ENCODE data around the gene C19orf25. TPM values are rescaled to one million over a fixed set of nuclear protein-coding genes. Genes with fewer than 3 reads are reported as not detected.

C19orf25 gene
- total and polyA plus RNA-seq, 10 of the 15 experiments (the other 5 are each of a cell fraction or from before 2014, with no cell fraction given): 1.2 to 67.0 (median 25.6) TPM

DNA sequence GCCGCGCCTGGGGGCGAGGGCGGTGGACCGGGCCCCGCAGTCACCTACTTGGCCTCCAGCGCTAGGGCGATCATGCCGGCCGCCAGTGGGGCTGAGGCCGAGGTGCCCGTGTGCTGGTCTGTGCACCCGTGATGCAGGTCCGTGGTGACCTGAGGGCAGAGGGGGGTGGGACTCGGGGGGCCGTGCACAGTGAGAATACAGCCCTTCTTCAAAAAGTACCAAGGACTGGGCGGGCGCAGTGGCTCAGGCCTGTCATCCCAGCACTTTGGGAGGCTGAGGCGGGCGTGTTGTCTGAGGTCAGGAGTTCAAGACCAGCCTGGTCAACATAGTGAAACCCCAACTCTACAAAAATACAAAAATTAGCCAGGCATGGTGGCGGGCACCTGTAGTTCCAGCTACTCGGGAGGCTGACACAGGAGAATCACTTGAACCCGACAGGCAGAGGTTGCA lies 5.0 kb upstream of the C19orf25 start:
- no peak overlapping the region for H2AFZ ChIP-seq (ENCODE audit: control insufficient read depth, low read depth, low read length)
- ChIA-PET SMC1A (ENCODE audit: uncharacterized antibody, unreplicated experiment) (no interaction called here), RAD21 (ENCODE audit: unreplicated experiment) (no interaction called here), POLR2A (no interaction called here), CTCF (no interaction called here)
- DNase-seq (ENCODE audit: low read depth, low spot score): no peak
- no TSS peak for BruUV-seq (replicated peaks)
- H3K27ac ChIP-seq (ENCODE audit: control insufficient read depth, insufficient read depth): no peak overlapping the region
- no peaks in the 10 kb centered on the region for H3K4me1 ChIP-seq (ENCODE audit: control insufficient read depth, insufficient read depth, low read length)
- ATAC-seq: no peak
- H3K27me3 ChIP-seq (replicated peaks in 1 of 2; ENCODE audit: control insufficient read depth in 2 of 2, insufficient read depth in 2 of 2, low read length in 1 of 2): no peaks in the 10 kb centered on the region
- no peaks in the 10 kb centered on the region for H3K9me3 ChIP-seq (replicated peaks; ENCODE audit: control insufficient read depth, insufficient read depth, low read length)
- TF ChIP-seq E2F4 (IDR thresholded peaks at IDR 0.05; ENCODE audit: low read depth, low read length): no peak
- no peak overlapping the region for H3K4me2 ChIP-seq (ENCODE audit: control insufficient read depth, insufficient read depth)
- no peak for FAIRE-seq
- H3K4me3 ChIP-seq: no peak overlapping the region
- intact Hi-C loops (cut with micrococcal nuclease; ENCODE audit: unreplicated experiment): no loop called here
- WGBS (ENCODE audit: insufficient coverage, insufficient replicate concordance, low lambda C conversion rate, missing lambda C conversion rate): 73% methylated on average over 17 of the region's 23 CpGs
- H3K79me2 ChIP-seq (ENCODE audit: control insufficient read depth, insufficient read depth, low read length): peaks cover under 1% of the 10 kb centered on the region; the same call in 1 of the 2 replicates
- no peaks in the 10 kb centered on the region for H3K36me3 ChIP-seq (ENCODE audit: control insufficient read depth in 2 of 2, insufficient read depth in 2 of 2, low read length in 1 of 2)
- in situ Hi-C loops (cut with MboI): no loop called here
- H3K9ac ChIP-seq (ENCODE audit: control insufficient read depth, insufficient read depth, low read length): no peak overlapping the region
- H4K20me1 ChIP-seq (ENCODE audit: control insufficient read depth, insufficient read depth): no peaks in the 10 kb centered on the region

DNA sequence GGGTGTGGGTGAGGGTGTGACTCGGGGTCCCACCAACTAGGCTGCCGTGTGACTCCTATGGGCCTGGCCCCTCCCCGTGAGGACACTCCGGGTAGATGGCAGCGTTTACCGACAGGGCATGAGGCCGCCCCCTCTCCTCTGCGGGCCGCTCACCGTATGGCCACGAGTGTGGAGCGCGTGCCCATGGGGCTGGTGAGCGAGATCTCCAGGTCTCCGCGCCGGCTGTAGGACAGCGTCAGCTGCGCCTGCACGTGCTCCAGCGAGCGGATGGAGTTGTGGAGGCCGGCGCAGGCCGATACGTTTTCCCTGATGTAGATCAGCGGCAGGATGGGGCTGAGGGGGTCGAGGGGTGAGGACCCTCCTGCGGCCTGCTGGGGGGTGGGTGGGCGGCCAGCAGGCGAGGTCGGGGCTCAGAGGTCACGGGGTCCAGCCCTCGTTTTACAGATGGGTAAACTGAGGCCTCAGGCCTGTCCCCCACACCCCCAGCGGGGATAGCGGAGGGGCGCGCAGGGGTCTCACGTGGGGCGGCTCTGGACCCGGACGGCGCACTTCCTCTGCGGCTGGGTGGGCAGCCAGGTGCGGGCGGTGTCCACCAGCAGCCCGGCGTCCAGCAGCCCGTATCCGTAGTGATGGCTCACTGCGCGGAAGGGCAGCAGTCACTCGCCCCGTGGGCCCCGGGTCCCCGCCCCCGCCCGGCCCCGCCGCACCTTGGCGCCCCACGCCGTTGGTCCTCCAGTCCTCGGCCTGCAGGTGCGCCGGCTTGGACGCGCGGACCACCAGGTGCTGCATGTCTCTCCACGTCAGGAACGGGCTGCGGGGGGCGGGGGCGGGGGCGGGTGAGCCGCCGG lies 4.3 kb upstream of the C19orf25 start:
- no peaks in the 10 kb centered on the region for H3K36me3 ChIP-seq (ENCODE audit: control insufficient read depth in 2 of 2, insufficient read depth in 2 of 2, low read length in 1 of 2)
- CTCF ChIA-PET: no interaction called here
- H3K9ac ChIP-seq (ENCODE audit: control insufficient read depth, insufficient read depth, low read length): no peak overlapping the region
- FAIRE-seq: no peak
- no peaks in the 10 kb centered on the region for H3K9me3 ChIP-seq (replicated peaks; ENCODE audit: control insufficient read depth, insufficient read depth, low read length)
- H3K4me2 ChIP-seq (ENCODE audit: control insufficient read depth, insufficient read depth): no peak overlapping the region
- DNase-seq (ENCODE audit: low read depth, low spot score): no peak
- in situ Hi-C loops (cut with MboI) (no loop called here), intact Hi-C loops (cut with micrococcal nuclease; ENCODE audit: unreplicated experiment) (no loop called here)
- no peak overlapping the region for H2AFZ ChIP-seq (ENCODE audit: control insufficient read depth, low read depth, low read length)
- no peaks in the 10 kb centered on the region for H4K20me1 ChIP-seq (ENCODE audit: control insufficient read depth, insufficient read depth)
- H3K27me3 ChIP-seq (replicated peaks in 1 of 2; ENCODE audit: control insufficient read depth in 2 of 2, insufficient read depth in 2 of 2, low read length in 1 of 2): no peaks in the 10 kb centered on the region
- SMC1A ChIA-PET (ENCODE audit: uncharacterized antibody, unreplicated experiment): no interaction called here
- BruUV-seq (replicated peaks): no TSS peak
- 92% methylated on average over 29 of the region's 77 CpGs for WGBS (ENCODE audit: insufficient coverage, insufficient replicate concordance, low lambda C conversion rate, missing lambda C conversion rate)
- peaks cover 6% of the 10 kb centered on the region for H3K79me2 ChIP-seq (ENCODE audit: control insufficient read depth, insufficient read depth, low read length)
- H3K27ac ChIP-seq (ENCODE audit: control insufficient read depth, insufficient read depth): no peak overlapping the region
- no peak overlapping the region for H3K4me3 ChIP-seq
- RAD21 ChIA-PET (ENCODE audit: unreplicated experiment): no interaction called here
- no peaks in the 10 kb centered on the region for H3K4me1 ChIP-seq (ENCODE audit: control insufficient read depth, insufficient read depth, low read length)
- ATAC-seq: no peak
- POLR2A ChIA-PET: no interaction called here
- TF ChIP-seq EED (IDR thresholded peaks at IDR 0.05; ENCODE audit: low read depth) (no peak), SIN3A (IDR thresholded peaks at IDR 0.05; ENCODE audit: low read depth, low read length) (no peak), SREBF1 (IDR thresholded peaks at IDR 0.05; ENCODE audit: low read length) (no peak), RBBP5 (conservative IDR thresholded peaks at IDR 0.05) (no peak), FOXK2 (IDR thresholded peaks at IDR 0.05) (no peak), PML (IDR thresholded peaks at IDR 0.05; ENCODE audit: low read length) (no peak), RB1 (IDR thresholded peaks at IDR 0.05; ENCODE audit: borderline replicate concordance) (no peak), ATF3 (IDR thresholded peaks at IDR 0.05; ENCODE audit: borderline replicate concordance, extremely low read depth, low read depth, low read length) (no peak), TCF3 (IDR thresholded peaks at IDR 0.05; ENCODE audit: borderline replicate concordance, insufficient read depth, low read depth, low read length) (no peak), LARP7 (IDR thresholded peaks at IDR 0.05) (no peak), PAX5 (IDR thresholded peaks at IDR 0.05; ENCODE audit: borderline replicate concordance, low read depth, low read length) (no peak)
- TF ChIP-seq, protein P1, sequence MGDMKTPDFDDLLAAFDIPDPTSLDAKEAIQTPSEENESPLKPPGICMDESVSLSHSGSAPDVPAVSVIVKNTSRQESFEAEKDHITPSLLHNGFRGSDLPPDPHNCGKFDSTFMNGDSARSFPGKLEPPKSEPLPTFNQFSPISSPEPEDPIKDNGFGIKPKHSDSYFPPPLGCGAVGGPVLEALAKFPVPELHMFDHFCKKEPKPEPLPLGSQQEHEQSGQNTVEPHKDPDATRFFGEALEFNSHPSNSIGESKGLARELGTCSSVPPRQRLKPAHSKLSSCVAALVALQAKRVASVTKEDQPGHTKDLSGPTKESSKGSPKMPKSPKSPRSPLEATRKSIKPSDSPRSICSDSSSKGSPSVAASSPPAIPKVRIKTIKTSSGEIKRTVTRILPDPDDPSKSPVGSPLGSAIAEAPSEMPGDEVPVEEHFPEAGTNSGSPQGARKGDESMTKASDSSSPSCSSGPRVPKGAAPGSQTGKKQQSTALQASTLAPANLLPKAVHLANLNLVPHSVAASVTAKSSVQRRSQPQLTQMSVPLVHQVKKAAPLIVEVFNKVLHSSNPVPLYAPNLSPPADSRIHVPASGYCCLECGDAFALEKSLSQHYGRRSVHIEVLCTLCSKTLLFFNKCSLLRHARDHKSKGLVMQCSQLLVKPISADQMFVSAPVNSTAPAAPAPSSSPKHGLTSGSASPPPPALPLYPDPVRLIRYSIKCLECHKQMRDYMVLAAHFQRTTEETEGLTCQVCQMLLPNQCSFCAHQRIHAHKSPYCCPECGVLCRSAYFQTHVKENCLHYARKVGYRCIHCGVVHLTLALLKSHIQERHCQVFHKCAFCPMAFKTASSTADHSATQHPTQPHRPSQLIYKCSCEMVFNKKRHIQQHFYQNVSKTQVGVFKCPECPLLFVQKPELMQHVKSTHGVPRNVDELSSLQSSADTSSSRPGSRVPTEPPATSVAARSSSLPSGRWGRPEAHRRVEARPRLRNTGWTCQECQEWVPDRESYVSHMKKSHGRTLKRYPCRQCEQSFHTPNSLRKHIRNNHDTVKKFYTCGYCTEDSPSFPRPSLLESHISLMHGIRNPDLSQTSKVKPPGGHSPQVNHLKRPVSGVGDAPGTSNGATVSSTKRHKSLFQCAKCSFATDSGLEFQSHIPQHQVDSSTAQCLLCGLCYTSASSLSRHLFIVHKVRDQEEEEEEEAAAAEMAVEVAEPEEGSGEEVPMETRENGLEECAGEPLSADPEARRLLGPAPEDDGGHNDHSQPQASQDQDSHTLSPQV (IDR thresholded peaks at IDR 0.05): no peak

Measured in GM12878 (cell line).